Heart left ventricle (tissue), 16 donors: Measurements from ENCODE around the gene CCBE1. TPM values are rescaled to one million over a fixed set of nuclear protein-coding genes. Genes with fewer than 3 reads are reported as not detected.

ENCODE experiments used
- ATAC-seq, 4 donors: fragments of 200-7000 bp; cut with Tn5 transposase; one replicate each; pipeline ENCODE4 v1.9.1; 2020 to 2022; ENCODE audit warnings: moderate library complexity in 4 of 4, mild to moderate bottlenecking in 3 of 4, moderate number of reproducible peaks in 1 of 4
- DNase-seq, 5 donors: peaks; one replicate each; pipeline ENCODE4 v3.0.0-alpha.2; 2020
- H3K27ac ChIP-seq, 12 donors: fragments of 200-600 bp; sonication (generic) in 4 of 12; one replicate each; pipeline versions ENCODE4 v1.5.0 to v1.8.0; 2016 to 2022; ENCODE audit warnings: mild to moderate bottlenecking in 2 of 12
- H3K27me3 ChIP-seq, 9 donors: fragments of 200-600 bp; sonication (generic) in 2 of 9; one replicate each; pipeline versions ENCODE4 v1.5.1 to v1.8.0; 2016 to 2022; ENCODE audit warnings: mild to moderate bottlenecking in 3 of 9
- H3K36me3 ChIP-seq, 9 donors: fragments of 200-600 bp; sonication (generic) in 2 of 9; one replicate each; pipeline versions ENCODE4 v1.5.0 to v1.8.0; 2018 to 2022; ENCODE audit warnings: mild to moderate bottlenecking in 2 of 9
- H3K4me1 ChIP-seq, 12 donors: fragments of 200-600 bp; sonication (generic) in 4 of 12; one replicate each; pipeline versions ENCODE4 v1.5.0 to v1.8.0; 2016 to 2022; ENCODE audit warnings: mild to moderate bottlenecking in 3 of 12
- H3K4me3 ChIP-seq, 12 donors: fragments of 200-600 bp; sonication (generic) in 4 of 12; one replicate each; pipeline versions ENCODE4 v1.5.0 to v1.8.0; 2017 to 2022; ENCODE audit warnings: mild to moderate bottlenecking in 9 of 12, moderate library complexity in 4 of 12
- H3K9me3 ChIP-seq, 12 donors: fragments of 200-600 bp; sonication (generic) in 4 of 12; one replicate each; pipeline versions ENCODE4 v1.5.0 to v1.8.0; 2016 to 2022; ENCODE audit warnings: mild to moderate bottlenecking in 1 of 12
- POLR2A ChIP-seq, 2 donors: fragments of 450-650 bp; IDR thresholded peaks; one replicate each; pipeline ENCODE4 v1.6.1; 2017; ENCODE audit warnings: antibody characterized with exemption in 2 of 2, mild to moderate bottlenecking in 2 of 2, moderate library complexity in 2 of 2
- WGBS, 4 donors: extraction: QIAGEN DNeasy Blood & Tissue Kit in 2 of 4; methylation state at CpG; one replicate each; pipeline versions ENCODE4 v1.1.5 to v1.1.7; 2013 to 2018; 5-methylcytosine and 5-hydroxymethylcytosine counted together
- intact Hi-C, 10 donors: fragments of 100-400 bp; cut with DNase I; formaldehyde crosslinking; loops; one replicate each; pipeline versions ENCODE4 v1.11.1 to v1.14.2; 2022
- polyA plus RNA-seq, 2 donors: library from polyadenylated mRNA; stranded (reverse); fragments of 200-250 nt; gene quantifications; one replicate each; pipeline ENCODE4 v1.2.3, GENCODE V29; 2013
- total RNA-seq, 9 donors: library from RNA; depleted of rRNA in 2 of 9; stranded (reverse); fragments of >200 nt in 2 of 9; fragmentation: NEBNext Ultra II Directional in 3 of 9; extraction: Animal tissue kit (Norgen Biotek cat#: 25700) in 3 of 9; gene quantifications; one replicate each; pipeline versions ENCODE4 v1.1.0 to v1.2.4, GENCODE V29; 2016 to 2023
- TF ChIP-seq, protein P1 (sequence below), 12 donors: fragments of 200-600 bp; sonication (generic) in 4 of 12; IDR thresholded peaks; one replicate each; pipeline versions ENCODE4 v1.5.0 to v1.8.0; 2018 to 2022; ENCODE audit warnings: antibody characterized with exemption in 12 of 12, mild to moderate bottlenecking in 5 of 12
- donor health status: ischemic (EF 13 %, LVEDD 7.1; RV severe dilation, severe dysfunction).
- donor health status: healthy with polysubstance abuse.
- donor health status: DM: no; HTN: yes; CAD: no.
- donor health status: DM: no; HTN: no; CAD: no.
- donor health status: ischemic (EF 25% LVEDD 6.9; RV normal size, moderate dysfunction).
- donor health status: ischemic (EF 25% LVEDD 5.7; RV mildly dilated, moderate dysfunction).
- donor health status: healthy.
- donor health status: DM: yes; HTN: yes; CAD: no.
- donor health status: ischemic (EF 35%, LVEDD 5.7; RV mildly dilated, moderate dysfunction).
- donor health status: nonischemic (EF 11% LVEDD 7.7; RV severe dilation, severe dysfunction).
- donor health status: DM: yes; HTN: yes; CAD: no.
- donor health status: PGD.
- donor health status: ischemic (EF 29% LVEDD 5.4; RV normal size, mild dysfunction).
- donor health status: nonischemic (EF 23%, LVEDD 6.1; RV moderate dilation, normal function).

Gene CCBE1
- total and polyA plus RNA-seq, 11 donors = 0.15 to 6.3 (median 0.74) TPM

DNA sequence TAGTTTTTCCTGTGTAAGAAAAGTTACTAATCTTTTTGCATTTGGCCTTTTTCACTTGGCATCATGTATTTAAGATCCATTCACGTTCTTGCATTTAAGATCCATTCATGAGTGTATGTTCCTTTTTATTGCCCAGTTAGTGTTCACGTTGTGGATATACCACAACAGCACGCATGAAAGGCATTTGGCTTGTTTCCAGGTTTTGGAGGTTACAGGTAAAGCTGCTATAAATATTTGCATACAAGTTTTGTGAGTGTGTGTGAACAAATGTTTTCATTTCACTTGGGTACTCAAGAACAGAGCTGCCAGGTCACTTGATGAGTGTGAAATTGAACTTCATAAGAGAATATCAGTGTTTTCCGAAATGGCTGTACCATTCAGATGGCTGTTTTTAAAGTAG is 121.2 kb downstream of the CCBE1 start:
- Histone ChIP-seq H3K36me3 (no peaks in the 10 kb centered on the region), H3K27me3 (no peaks in the 10 kb centered on the region), H3K4me1 (no peaks in the 10 kb centered on the region), H3K9me3 (no peaks in the 10 kb centered on the region), H3K4me3 (no peak overlapping the region), H3K27ac (no peak overlapping the region)
- no peak for ATAC-seq
- intact Hi-C loops = no loop called here
- WGBS, 4 donors = 78 to 83% (median 81%) methylated on average over 4 of the region's 4 CpGs
- no peak for DNase-seq
- TF ChIP-seq, protein P1, sequence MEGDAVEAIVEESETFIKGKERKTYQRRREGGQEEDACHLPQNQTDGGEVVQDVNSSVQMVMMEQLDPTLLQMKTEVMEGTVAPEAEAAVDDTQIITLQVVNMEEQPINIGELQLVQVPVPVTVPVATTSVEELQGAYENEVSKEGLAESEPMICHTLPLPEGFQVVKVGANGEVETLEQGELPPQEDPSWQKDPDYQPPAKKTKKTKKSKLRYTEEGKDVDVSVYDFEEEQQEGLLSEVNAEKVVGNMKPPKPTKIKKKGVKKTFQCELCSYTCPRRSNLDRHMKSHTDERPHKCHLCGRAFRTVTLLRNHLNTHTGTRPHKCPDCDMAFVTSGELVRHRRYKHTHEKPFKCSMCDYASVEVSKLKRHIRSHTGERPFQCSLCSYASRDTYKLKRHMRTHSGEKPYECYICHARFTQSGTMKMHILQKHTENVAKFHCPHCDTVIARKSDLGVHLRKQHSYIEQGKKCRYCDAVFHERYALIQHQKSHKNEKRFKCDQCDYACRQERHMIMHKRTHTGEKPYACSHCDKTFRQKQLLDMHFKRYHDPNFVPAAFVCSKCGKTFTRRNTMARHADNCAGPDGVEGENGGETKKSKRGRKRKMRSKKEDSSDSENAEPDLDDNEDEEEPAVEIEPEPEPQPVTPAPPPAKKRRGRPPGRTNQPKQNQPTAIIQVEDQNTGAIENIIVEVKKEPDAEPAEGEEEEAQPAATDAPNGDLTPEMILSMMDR (IDR thresholded peaks at IDR 0.05) = no peak
- TF ChIP-seq POLR2A (IDR thresholded peaks at IDR 0.05) = no peak

- Histone ChIP-seq H3K9me3 (no peaks in the 10 kb centered on the region), H3K4me3 (no peak overlapping the region), H3K36me3 (no peaks in the 10 kb centered on the region), H3K27me3 (no peaks in the 10 kb centered on the region), H3K4me1 (no peaks in the 10 kb centered on the region), H3K27ac (no peak overlapping the region)
- TF ChIP-seq, protein P1 (IDR thresholded peaks at IDR 0.05) = no peak
- TF ChIP-seq POLR2A (IDR thresholded peaks at IDR 0.05) = no peak
- intact Hi-C loops = no loop called here
- no peak for DNase-seq
- ATAC-seq = no peak
- 48 to 79% (median 71%) methylated on average over 2 of the region's 2 CpGs for WGBS, 4 donors
These were observed 123.3 kb downstream of the CCBE1 start for GRCh38 chr18:59573962-59574361.

DNA sequence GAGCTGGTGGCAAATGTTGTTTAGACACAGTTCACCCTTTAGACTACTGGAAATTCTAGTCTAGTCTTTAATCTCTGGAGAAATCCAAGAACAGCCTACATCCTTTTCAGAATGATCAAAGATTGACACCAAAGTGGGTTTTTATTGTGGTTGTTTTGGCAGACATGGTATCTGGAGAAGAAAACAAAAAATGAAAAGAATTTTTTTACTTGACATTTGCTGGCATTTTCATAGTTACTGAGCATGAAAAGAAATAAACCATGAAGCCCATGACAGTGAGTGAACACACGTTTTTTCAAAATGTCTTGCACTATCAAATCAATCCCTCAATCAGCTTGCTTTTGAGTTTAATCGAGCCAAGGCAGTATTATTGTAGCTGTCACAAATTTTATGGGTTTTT is 125.3 kb downstream of the CCBE1 start:
- no peak for ATAC-seq
- no peak for TF ChIP-seq POLR2A (IDR thresholded peaks at IDR 0.05)
- TF ChIP-seq, protein P1 (IDR thresholded peaks at IDR 0.05) = no peak
- H3K36me3 ChIP-seq = no peaks in the 10 kb centered on the region
- H3K4me3 ChIP-seq = no peak overlapping the region
- intact Hi-C loops = no loop called here
- H3K9me3 ChIP-seq = no peaks in the 10 kb centered on the region
- no peak for DNase-seq
- peaks cover 0 to 3% (median 0%) of the 10 kb centered on the region in 12 donors for H3K4me1 ChIP-seq
- 77 to 82% (median 80%) methylated on average over 2 of the region's 2 CpGs for WGBS, 4 donors
- H3K27ac ChIP-seq = no peak overlapping the region
- no peaks in the 10 kb centered on the region for H3K27me3 ChIP-seq

GRCh38 chr18:59570796-59571195 is 126.4 kb downstream of the CCBE1 start:
- DNase-seq (no peak), ATAC-seq (no peak)
- Histone ChIP-seq H3K36me3 (no peaks in the 10 kb centered on the region), H3K27ac (no peak overlapping the region), H3K4me1 (peaks cover 0 to 5% (median 0%) of the 10 kb centered on the region in 12 donors), H3K27me3 (no peaks in the 10 kb centered on the region), H3K9me3 (no peaks in the 10 kb centered on the region), H3K4me3 (no peak overlapping the region)
- TF ChIP-seq, protein P1 (IDR thresholded peaks at IDR 0.05) = no peak
- TF ChIP-seq POLR2A (IDR thresholded peaks at IDR 0.05) = no peak
- intact Hi-C loops = no loop called here
- WGBS, 4 donors = 65 to 86% (median 75%) methylated on average over 5 to 6 of the region's 6 CpGs
